ENCODE data around the gene TRIM56.

The TRIM56 gene

GRCh38 chr7:101096331-101096956, 11.2 kb downstream of the TRIM56 start:
- no peak for DNase-seq (ENCODE audit: extremely low read depth, insufficient read length)
- no peak for TF ChIP-seq CTCF (IDR thresholded peaks at IDR 0.05; ENCODE audit: insufficient read depth, low read length, poor library complexity, severe bottlenecking)
- H3K4me3 ChIP-seq (replicated peaks; ENCODE audit: low read depth, low read length): no peak overlapping the region

GRCh38 chr7:101096957-101097347, 11.7 kb downstream of the TRIM56 start:
- DNase-seq (ENCODE audit: extremely low read depth, insufficient read length): no peak
- Histone ChIP-seq H3K36me3 (ENCODE audit: control insufficient read depth, insufficient read depth, low read length) (no peaks in the 10 kb centered on the region), H3K4me3 (replicated peaks; ENCODE audit: low read depth, low read length) (no peak overlapping the region), H3K27me3 (replicated peaks; ENCODE audit: control insufficient read depth, insufficient read depth, low read length) (no peaks in the 10 kb centered on the region)
- TF ChIP-seq CTCF (IDR thresholded peaks at IDR 0.05; ENCODE audit: insufficient read depth, low read length, poor library complexity, severe bottlenecking): no peak

More at GRCh38 chr7:101096331-101096956, 11.2 kb downstream of the TRIM56 start:
- Histone ChIP-seq H3K36me3 (ENCODE audit: control insufficient read depth, insufficient read depth, low read length) (no peaks in the 10 kb centered on the region), H3K27me3 (replicated peaks; ENCODE audit: control insufficient read depth, insufficient read depth, low read length) (no peaks in the 10 kb centered on the region)

GRCh38 chr7:101097561-101097960, 12.3 kb downstream of the TRIM56 start:
- no peak overlapping the region for H3K4me3 ChIP-seq (replicated peaks; ENCODE audit: low read depth, low read length)
- no peak for TF ChIP-seq CTCF (IDR thresholded peaks at IDR 0.05; ENCODE audit: insufficient read depth, low read length, poor library complexity, severe bottlenecking)
- H3K36me3 ChIP-seq (ENCODE audit: control insufficient read depth, insufficient read depth, low read length): no peaks in the 10 kb centered on the region
- no peaks in the 10 kb centered on the region for H3K27me3 ChIP-seq (replicated peaks; ENCODE audit: control insufficient read depth, insufficient read depth, low read length)
- DNase-seq (ENCODE audit: extremely low read depth, insufficient read length): no peak

- TF ChIP-seq CTCF (IDR thresholded peaks at IDR 0.05; ENCODE audit: insufficient read depth, low read length, poor library complexity, severe bottlenecking): no peak
- DNase-seq (ENCODE audit: extremely low read depth, insufficient read length): no peak
These were observed 14.9 kb downstream of the TRIM56 start for GRCh38 chr7:101099969-101100781.

GRCh38 chr7:101100858-101101847, 15.9 kb downstream of the TRIM56 start:
- DNase-seq (ENCODE audit: extremely low read depth, insufficient read length): no peak
- no peaks in the 10 kb centered on the region for H3K27me3 ChIP-seq (replicated peaks; ENCODE audit: control insufficient read depth, insufficient read depth, low read length)
- H3K36me3 ChIP-seq (ENCODE audit: control insufficient read depth, insufficient read depth, low read length): no peaks in the 10 kb centered on the region
- no peak for TF ChIP-seq CTCF (IDR thresholded peaks at IDR 0.05; ENCODE audit: insufficient read depth, low read length, poor library complexity, severe bottlenecking)
- no peak overlapping the region for H3K4me3 ChIP-seq (replicated peaks; ENCODE audit: low read depth, low read length)

More at GRCh38 chr7:101099969-101100781, 14.9 kb downstream of the TRIM56 start:
- Histone ChIP-seq H3K36me3 (ENCODE audit: control insufficient read depth, insufficient read depth, low read length) (no peaks in the 10 kb centered on the region), H3K4me3 (replicated peaks; ENCODE audit: low read depth, low read length) (no peak overlapping the region), H3K27me3 (replicated peaks; ENCODE audit: control insufficient read depth, insufficient read depth, low read length) (no peaks in the 10 kb centered on the region)

Measured in GM06990 (cell line).